ENCODE data around the gene MPG.

MPG gene

GRCh38 chr16:71540-72401 is 6.3 kb upstream of the MPG start:
- DNase-seq (ENCODE audit: low spot score): no peak
- in situ Hi-C loops (cut with MboI; ENCODE audit: low sequenced_read_pairs, unreplicated experiment): no loop called here
- no peak for TF ChIP-seq CTCF (IDR thresholded peaks at IDR 0.05; ENCODE audit: borderline replicate concordance, control extremely low read depth, extremely low read depth, insufficient read depth, missing control alignments)

- in situ Hi-C loops (cut with MboI; ENCODE audit: low sequenced_read_pairs, unreplicated experiment): no loop called here
- TF ChIP-seq CTCF (IDR thresholded peaks at IDR 0.05; ENCODE audit: borderline replicate concordance, control extremely low read depth, extremely low read depth, insufficient read depth, missing control alignments): no peak
- DNase-seq (ENCODE audit: low spot score): peak; percentile 74
Observed at GRCh38 chr16:72561-73548, 5.2 kb upstream of the MPG start, which contains the start of gene RHBDF1. Gene RHBDF1, minus strand, starts transcription at chr16:72631. Its CDS starts 7,616 bp downstream, at chr16:65015.

- DNase-seq (ENCODE audit: low spot score): no peak
- in situ Hi-C loops (cut with MboI; ENCODE audit: low sequenced_read_pairs, unreplicated experiment): no loop called here
- TF ChIP-seq CTCF (IDR thresholded peaks at IDR 0.05; ENCODE audit: borderline replicate concordance, control extremely low read depth, extremely low read depth, insufficient read depth, missing control alignments): no peak
Observed at GRCh38 chr16:74051-74746, 3.8 kb upstream of the MPG start.

- no peak for TF ChIP-seq CTCF (IDR thresholded peaks at IDR 0.05; ENCODE audit: borderline replicate concordance, control extremely low read depth, extremely low read depth, insufficient read depth, missing control alignments)
- in situ Hi-C loops (cut with MboI; ENCODE audit: low sequenced_read_pairs, unreplicated experiment): no loop called here
- no peak for DNase-seq (ENCODE audit: low spot score)
Observed at GRCh38 chr16:74747-75334, 3.2 kb upstream of the MPG start.

- DNase-seq (ENCODE audit: low spot score): no peak
- in situ Hi-C loops (cut with MboI; ENCODE audit: low sequenced_read_pairs, unreplicated experiment): no loop called here
- no peak for TF ChIP-seq CTCF (IDR thresholded peaks at IDR 0.05; ENCODE audit: borderline replicate concordance, control extremely low read depth, extremely low read depth, insufficient read depth, missing control alignments)
Observed at GRCh38 chr16:75580-76501, 2.2 kb upstream of the MPG start.
